SU-DHL-6 (cell line): Measurements from ENCODE around the gene MARCHF3.
"Not testable (repeated sequence)": the region's sequence is repeated elsewhere in the genome, so short reads cannot be mapped to it uniquely, and the experiment has no call there.

Experiments
- H2AFZ ChIP-seq: fragments of 200-600 bp; sonication (generic); 2 replicates; pipeline ENCODE4 v1.6.1; 2014; ENCODE audit warnings: low read depth, mild to moderate bottlenecking, moderate library complexity, mixed read lengths, antibody characterized with exemption, low read length; ENCODE audit not compliant: severe bottlenecking
- H3F3A ChIP-seq: fragments of 200-600 bp; shearing (Covaris generic); 2 replicates; pipeline ENCODE4 v1.6.0; 2016; ENCODE audit warnings: antibody characterized with exemption, mild to moderate bottlenecking; ENCODE audit not compliant: insufficient read depth
- H3K27ac ChIP-seq: fragments of 200-600 bp; sonication (generic); 2 replicates; pipeline ENCODE4 v1.5.1; 2016; ENCODE audit warnings: low read depth, mild to moderate bottlenecking, low read length, moderate library complexity, mixed read lengths
- H3K27me3 ChIP-seq: fragments of 200-600 bp; sonication (generic), shearing (Covaris generic); 2 replicates; pipeline ENCODE4 v1.6.0; 2014; ENCODE audit warnings: mild to moderate bottlenecking, low read length
- H3K36me3 ChIP-seq: fragments of 200-600 bp; sonication (generic); 2 replicates; pipeline ENCODE4 v1.6.1; 2014; ENCODE audit warnings: mild to moderate bottlenecking, low read length, mixed read lengths
- H3K4me2 ChIP-seq: fragments of 300-600, 200-600 bp; shearing (Covaris generic), sonication (generic); 2 replicates; pipeline ENCODE4 v1.6.0; 2014; ENCODE audit warnings: low read length, low read depth, mild to moderate bottlenecking; ENCODE audit not compliant: poor library complexity, severe bottlenecking
- H3K4me3 ChIP-seq: fragments of 200-600 bp; sonication (generic); 2 replicates; pipeline ENCODE4 v1.5.1; 2014; ENCODE audit warnings: antibody characterized with exemption, low read length, mild to moderate bottlenecking, mixed read lengths; ENCODE audit not compliant: insufficient read depth, poor library complexity, severe bottlenecking
- H3K79me2 ChIP-seq: fragments of 200-600 bp; sonication (generic); 2 replicates; pipeline ENCODE4 v1.6.1; 2014; ENCODE audit warnings: mild to moderate bottlenecking, low read length, moderate library complexity; ENCODE audit not compliant: insufficient read depth
- H3K9ac ChIP-seq: fragments of 200-600 bp; sonication (generic); 2 replicates; pipeline ENCODE4 v1.7.0; 2014; ENCODE audit warnings: mild to moderate bottlenecking, low read length
- H3K9me2 ChIP-seq: fragments of 200-600 bp; sonication (generic); replicated peaks from 2 replicates; pipeline ENCODE4 v1.6.1; 2014; ENCODE audit warnings: low read length; ENCODE audit not compliant: insufficient read depth
- H3K9me3 ChIP-seq: fragments of 200-600 bp; sonication (generic); 2 replicates; pipeline ENCODE4 v1.6.1; 2014; ENCODE audit warnings: low read length, mixed read lengths; ENCODE audit not compliant: insufficient read depth
- H4K20me1 ChIP-seq: fragments of 200-600 bp; sonication (generic); 2 replicates; pipeline ENCODE4 v1.6.1; 2014; ENCODE audit warnings: low read depth, mild to moderate bottlenecking, antibody characterized with exemption, low read length, moderate library complexity, mixed read lengths
- CTCF ChIP-seq: fragments of 200-600 bp; sonication (generic); IDR thresholded peaks from one replicate; pipeline ENCODE4 v1.5.1; 2017; ENCODE audit warnings: antibody characterized with exemption, mild to moderate bottlenecking, low read length, moderate library complexity; ENCODE audit not compliant: insufficient read depth, poor library complexity, severe bottlenecking
- EZH2phosphoT487 ChIP-seq: fragments of 200-600 bp; sonication (generic), shearing (Covaris generic); conservative IDR thresholded peaks from 2 replicates; pipeline ENCODE4 v1.6.1; 2018; ENCODE audit warnings: mild to moderate bottlenecking, antibody characterized with exemption, low read length, moderate library complexity, mixed read lengths

Gene MARCHF3

GRCh38 chr5:126899476-126899875 lies 130.9 kb downstream of the MARCHF3 start:
- Histone ChIP-seq H3K9ac (no peak overlapping the region), H3K79me2 (no peaks in the 10 kb centered on the region), H3K4me2 (no peak overlapping the region), H3K4me3 (no peak overlapping the region), H3F3A (no peaks in the 10 kb centered on the region), H3K27me3 (no peaks in the 10 kb centered on the region), H3K36me3 (no peaks in the 10 kb centered on the region), H3K9me3 (no peaks in the 10 kb centered on the region), H4K20me1 (no peaks in the 10 kb centered on the region), H3K27ac (no peak overlapping the region), H2AFZ (no peak overlapping the region), H3K9me2 (no peaks in the 10 kb centered on the region)
- TF ChIP-seq CTCF (no peak), EZH2phosphoT487 (no peak)

- TF ChIP-seq CTCF: no peak
- no peak for TF ChIP-seq EZH2phosphoT487
- H4K20me1 ChIP-seq: no peaks in the 10 kb centered on the region
- H3K27me3 ChIP-seq: no peaks in the 10 kb centered on the region
- H3K36me3 ChIP-seq: no peaks in the 10 kb centered on the region
- H3K27ac ChIP-seq: no peak overlapping the region
- H3F3A ChIP-seq: no peaks in the 10 kb centered on the region
- no peaks in the 10 kb centered on the region for H3K9me3 ChIP-seq
- H3K9ac ChIP-seq: no peak overlapping the region
- H3K4me2 ChIP-seq: no peak overlapping the region
- no peaks in the 10 kb centered on the region for H3K79me2 ChIP-seq
- H3K4me3 ChIP-seq: no peak overlapping the region
- H3K9me2 ChIP-seq: no peaks in the 10 kb centered on the region
- no peak overlapping the region for H2AFZ ChIP-seq
Observed at GRCh38 chr5:126897851-126898630, 132.3 kb downstream of the MARCHF3 start.

- Histone ChIP-seq H3K4me3 (no peak overlapping the region), H3K9me3 (no peaks in the 10 kb centered on the region), H3K79me2 (no peaks in the 10 kb centered on the region), H2AFZ (no peak overlapping the region), H3K4me2 (no peak overlapping the region), H3K9me2 (no peaks in the 10 kb centered on the region), H3F3A (no peaks in the 10 kb centered on the region), H3K27me3 (no peaks in the 10 kb centered on the region), H4K20me1 (no peaks in the 10 kb centered on the region), H3K27ac (no peak overlapping the region), H3K9ac (no peak overlapping the region), H3K36me3 (no peaks in the 10 kb centered on the region)
- TF ChIP-seq EZH2phosphoT487 (no peak), CTCF (no peak)
Observed at GRCh38 chr5:126896170-126896702, 134.1 kb downstream of the MARCHF3 start.

GRCh38 chr5:126895712-126896111 lies 134.6 kb downstream of the MARCHF3 start:
- not testable (repeated sequence) for H3K4me3 ChIP-seq, H3K9me3 ChIP-seq, H4K20me1 ChIP-seq, H3K27me3 ChIP-seq, H3K4me2 ChIP-seq, H3K36me3 ChIP-seq, H3K9ac ChIP-seq, H3F3A ChIP-seq, H3K9me2 ChIP-seq, H3K79me2 ChIP-seq, H3K27ac ChIP-seq, H2AFZ ChIP-seq

DNA sequence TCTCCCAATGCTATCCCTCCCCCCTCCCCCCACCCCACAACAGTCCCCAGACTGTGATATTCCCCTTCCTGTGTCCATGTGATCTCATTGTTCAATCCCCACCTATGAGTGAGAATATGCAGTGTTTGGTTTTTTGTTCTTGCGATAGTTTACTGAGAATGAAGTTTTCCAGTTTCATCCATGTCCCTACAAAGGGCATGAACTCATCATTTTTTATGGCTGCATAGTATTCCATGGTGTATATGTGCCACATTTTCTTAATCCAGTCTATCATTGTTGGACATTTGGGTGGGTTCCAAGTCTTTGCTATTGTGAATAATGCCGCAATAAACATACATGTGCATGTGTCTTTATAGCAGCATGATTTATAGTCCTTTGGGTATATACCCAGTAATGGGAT lies 139.9 kb downstream of the MARCHF3 start:
- not testable (repeated sequence) for H3K27ac ChIP-seq, H3K9ac ChIP-seq, H3K27me3 ChIP-seq, H3K9me3 ChIP-seq, H3K36me3 ChIP-seq, H4K20me1 ChIP-seq, H3K79me2 ChIP-seq, H3F3A ChIP-seq, H3K4me2 ChIP-seq, H2AFZ ChIP-seq, H3K4me3 ChIP-seq, H3K9me2 ChIP-seq
